ENCODE measurements around the gene WTAP. TPM values are rescaled to one million over a fixed set of nuclear protein-coding genes. Genes with fewer than 3 reads are reported as not detected.
A peak's percentile ranks its signal among the peaks of the same experiment; 100 is the strongest.

Gene WTAP
- total and polyA plus RNA-seq, 5 donors from 2014 or later, result 145 to 177 (median 150) TPM

- Mint-ChIP-seq H3K36me3 (peaks cover 59% of the 10 kb centered on the region), H3K27me3 (no peaks in the 10 kb centered on the region), H3K27ac (peak overlapping the region in 2 of 3 donors; percentile 20 to 60), H3K4me3 (no peak overlapping the region), H3K4me1 (peaks cover 5 to 8% (median 7%) of the 10 kb centered on the region in 4 donors), H3K9me3 (no peaks in the 10 kb centered on the region)
- peaks cover under 1% of the 10 kb centered on the region for H3K4me1 ChIP-seq (ENCODE audit: control insufficient read depth, insufficient read depth, low read length, poor library complexity, severe bottlenecking)
- peaks cover 74% of the 10 kb centered on the region for H3K36me3 ChIP-seq (ENCODE audit: control insufficient read depth, insufficient read depth, low read length)
- no peak overlapping the region for H3K4me3 ChIP-seq (ENCODE audit: low read depth, low read length)
- no peaks in the 10 kb centered on the region for H3K9me3 ChIP-seq (ENCODE audit: control insufficient read depth in 2 of 2, low read length in 2 of 2)
- no peak overlapping the region for H3K27ac ChIP-seq (ENCODE audit: insufficient read depth, low read length, poor library complexity, severe bottlenecking)
- DNase-seq (no peak), ATAC-seq (ENCODE audit: low read depth in 2 of 2) (no peak)
- H3K27me3 ChIP-seq (ENCODE audit: control insufficient read depth, insufficient read depth, low read length), result no peaks in the 10 kb centered on the region
These were observed 50.1 kb downstream of the WTAP start for GRCh38 chr6:159777240-159777904.

GRCh38 chr6:159778131-159778530 is 50.8 kb downstream of the WTAP start:
- Mint-ChIP-seq H3K27ac (peak overlapping the region in 1 of 3 donors; percentile 20), H3K36me3 (peaks cover 67% of the 10 kb centered on the region), H3K27me3 (no peaks in the 10 kb centered on the region), H3K4me1 (peaks cover 13 to 16% (median 15%) of the 10 kb centered on the region in 4 donors), H3K9me3 (no peaks in the 10 kb centered on the region), H3K4me3 (no peak overlapping the region)
- Histone ChIP-seq H3K36me3 (ENCODE audit: control insufficient read depth, insufficient read depth, low read length) (peaks cover 80% of the 10 kb centered on the region), H3K9me3 (ENCODE audit: control insufficient read depth in 2 of 2, low read length in 2 of 2) (no peaks in the 10 kb centered on the region), H3K4me1 (ENCODE audit: control insufficient read depth, insufficient read depth, low read length, poor library complexity, severe bottlenecking) (peaks cover 7% of the 10 kb centered on the region), H3K27ac (ENCODE audit: insufficient read depth, low read length, poor library complexity, severe bottlenecking) (no peak overlapping the region), H3K4me3 (ENCODE audit: low read depth, low read length) (no peak overlapping the region), H3K27me3 (ENCODE audit: control insufficient read depth, insufficient read depth, low read length) (no peaks in the 10 kb centered on the region)
- no peak for ATAC-seq (ENCODE audit: low read depth in 2 of 2)
- no peak for DNase-seq

GRCh38 chr6:159778542-159779103 is 51.3 kb downstream of the WTAP start:
- peaks cover 13 to 19% (median 15%) of the 10 kb centered on the region in 4 donors for H3K4me1 Mint-ChIP-seq
- no peak overlapping the region for H3K27ac ChIP-seq (ENCODE audit: insufficient read depth, low read length, poor library complexity, severe bottlenecking)
- H3K4me1 ChIP-seq (ENCODE audit: control insufficient read depth, insufficient read depth, low read length, poor library complexity, severe bottlenecking), result peaks cover 7% of the 10 kb centered on the region
- H3K36me3 ChIP-seq (ENCODE audit: control insufficient read depth, insufficient read depth, low read length), result peaks cover 84% of the 10 kb centered on the region
- no peak for ATAC-seq (ENCODE audit: low read depth in 2 of 2)
- no peak overlapping the region for H3K4me3 ChIP-seq (ENCODE audit: low read depth, low read length)
- H3K9me3 Mint-ChIP-seq, result no peaks in the 10 kb centered on the region
- H3K27me3 ChIP-seq (ENCODE audit: control insufficient read depth, insufficient read depth, low read length), result no peaks in the 10 kb centered on the region
- DNase-seq, result no peak
- H3K27ac Mint-ChIP-seq, result peak overlapping the region in 1 of 3 donors; percentile 20
- no peak overlapping the region for H3K4me3 Mint-ChIP-seq
- H3K9me3 ChIP-seq (ENCODE audit: control insufficient read depth in 2 of 2, low read length in 2 of 2), result no peaks in the 10 kb centered on the region
- no peaks in the 10 kb centered on the region for H3K27me3 Mint-ChIP-seq
- peaks cover 70% of the 10 kb centered on the region for H3K36me3 Mint-ChIP-seq

- no peak for ATAC-seq (ENCODE audit: low read depth in 2 of 2)
- peaks cover 48% of the 10 kb centered on the region for H3K36me3 ChIP-seq (ENCODE audit: control insufficient read depth, insufficient read depth, low read length)
- peak overlapping the region; percentile 86 for H3K4me3 ChIP-seq (ENCODE audit: low read depth, low read length)
- H3K27me3 Mint-ChIP-seq, result peaks cover 8% of the 10 kb centered on the region
- H3K27ac ChIP-seq (ENCODE audit: insufficient read depth, low read length, poor library complexity, severe bottlenecking), result peak overlapping the region; percentile 97
- DNase-seq, result peak in 1 of 3 donors; percentile 4
- H3K36me3 Mint-ChIP-seq, result peaks cover 39% of the 10 kb centered on the region
- no peaks in the 10 kb centered on the region for H3K9me3 Mint-ChIP-seq
- H3K4me1 Mint-ChIP-seq, result peaks cover 11 to 72% (median 48%) of the 10 kb centered on the region in 4 donors
- no peaks in the 10 kb centered on the region for H3K9me3 ChIP-seq (ENCODE audit: control insufficient read depth in 2 of 2, low read length in 2 of 2)
- H3K4me1 ChIP-seq (ENCODE audit: control insufficient read depth, insufficient read depth, low read length, poor library complexity, severe bottlenecking), result peaks cover 29% of the 10 kb centered on the region
- H3K27ac Mint-ChIP-seq, result peak overlapping the region; percentile 89 to 97 (median 92)
- H3K27me3 ChIP-seq (ENCODE audit: control insufficient read depth, insufficient read depth, low read length), result no peaks in the 10 kb centered on the region
- peak overlapping the region; percentile 90 to 100 (median 99) for H3K4me3 Mint-ChIP-seq
These were observed 61.0 kb downstream of the WTAP start for GRCh38 chr6:159788276-159788675.

GRCh38 chr6:159788753-159789376 is 61.6 kb downstream of the WTAP start:
- Mint-ChIP-seq H3K36me3 (peaks cover 35% of the 10 kb centered on the region), H3K27me3 (peaks cover 8% of the 10 kb centered on the region), H3K4me3 (peak overlapping the region; percentile 95 to 100 (median 99)), H3K4me1 (peaks cover 11 to 71% (median 48%) of the 10 kb centered on the region in 4 donors), H3K27ac (peak overlapping the region; percentile 92 to 99 (median 94)), H3K9me3 (no peaks in the 10 kb centered on the region)
- DNase-seq (peak in 2 of 3 donors; percentile 16 to 45), ATAC-seq (ENCODE audit: low read depth in 2 of 2) (no peak)
- Histone ChIP-seq H3K27me3 (ENCODE audit: control insufficient read depth, insufficient read depth, low read length) (no peaks in the 10 kb centered on the region), H3K27ac (ENCODE audit: insufficient read depth, low read length, poor library complexity, severe bottlenecking) (peak overlapping the region; percentile 97), H3K4me1 (ENCODE audit: control insufficient read depth, insufficient read depth, low read length, poor library complexity, severe bottlenecking) (peaks cover 29% of the 10 kb centered on the region), H3K36me3 (ENCODE audit: control insufficient read depth, insufficient read depth, low read length) (peaks cover 46% of the 10 kb centered on the region), H3K9me3 (ENCODE audit: control insufficient read depth in 2 of 2, low read length in 2 of 2) (no peaks in the 10 kb centered on the region), H3K4me3 (ENCODE audit: low read depth, low read length) (peak overlapping the region; percentile 87)

- Histone ChIP-seq H3K4me1 (ENCODE audit: control insufficient read depth, insufficient read depth, low read length, poor library complexity, severe bottlenecking) (peaks cover 29% of the 10 kb centered on the region), H3K36me3 (ENCODE audit: control insufficient read depth, insufficient read depth, low read length) (peaks cover 45% of the 10 kb centered on the region), H3K27me3 (ENCODE audit: control insufficient read depth, insufficient read depth, low read length) (no peaks in the 10 kb centered on the region), H3K27ac (ENCODE audit: insufficient read depth, low read length, poor library complexity, severe bottlenecking) (peak within 1 kb of the TSS; percentile 97), H3K9me3 (ENCODE audit: control insufficient read depth in 2 of 2, low read length in 2 of 2) (no peaks in the 10 kb centered on the region), H3K4me3 (ENCODE audit: low read depth, low read length) (peak within 1 kb of the TSS; percentile 87)
- H3K27ac Mint-ChIP-seq, result peak within 1 kb of the TSS; percentile 97 to 99 (median 99)
- peaks cover 11 to 75% (median 53%) of the 10 kb centered on the region in 4 donors for H3K4me1 Mint-ChIP-seq
- H3K9me3 Mint-ChIP-seq, result no peaks in the 10 kb centered on the region
- peaks cover 8% of the 10 kb centered on the region for H3K27me3 Mint-ChIP-seq
- peaks cover 38% of the 10 kb centered on the region for H3K36me3 Mint-ChIP-seq
- ATAC-seq (ENCODE audit: low read depth in 2 of 2) (peak; percentile 81 to 85), DNase-seq (peak; percentile 98 to 100 (median 99))
- peak within 1 kb of the TSS; percentile 95 to 100 (median 99) for H3K4me3 Mint-ChIP-seq
These were observed 62.3 kb downstream of the WTAP start, which contains the start of gene TCP1 for GRCh38 chr6:159789377-159790148. Gene TCP1, minus strand, starts transcription at chr6:159789602. Its CDS starts 134 bp downstream, at chr6:159789468.

Measured in CD4-positive, CD25-positive, alpha-beta regulatory T cell (primary cell).